ENCODE data around the gene KCNA5. TPM values are rescaled to one million over a fixed set of nuclear protein-coding genes. Genes with fewer than 3 reads are reported as not detected.

KCNA5 gene
- total and polyA plus RNA-seq, 2 donors (not counting 1 experiment from before 2014, with no cell fraction given), result not detected

DNA sequence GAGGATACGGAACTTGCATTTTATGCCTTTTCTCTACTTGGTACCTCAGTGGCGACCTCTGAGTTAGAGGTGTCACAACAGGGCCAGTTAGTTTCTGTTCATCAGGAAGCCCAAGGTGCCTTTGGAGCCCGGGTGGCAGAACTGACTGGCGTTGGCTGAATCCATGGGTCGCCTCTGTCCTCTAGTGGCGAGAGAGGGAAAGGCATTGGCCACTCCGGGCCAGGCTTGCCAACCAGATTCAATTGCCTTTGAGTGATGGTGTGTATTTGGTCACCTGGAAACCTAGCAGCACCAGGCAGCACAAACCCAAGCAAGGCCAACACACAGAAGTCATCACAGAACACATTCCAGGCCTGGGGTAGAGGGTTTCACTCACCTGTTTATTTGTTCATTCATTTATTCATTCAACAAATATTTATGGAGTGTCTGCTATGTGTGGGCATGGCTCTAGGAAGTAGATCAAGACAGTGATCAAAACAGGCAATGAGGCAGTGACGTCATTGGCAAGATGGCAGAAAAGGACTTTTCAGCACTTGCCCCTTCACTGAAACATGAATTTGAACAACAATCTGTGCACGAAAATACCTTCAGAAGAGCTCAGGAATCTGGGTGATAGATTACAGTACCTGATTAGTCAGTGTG, 40.5 kb upstream of the KCNA5 start:
- H3K9ac ChIP-seq (ENCODE audit: insufficient read depth, low read length), result no peak overlapping the region
- no peak overlapping the region for H3K4me2 ChIP-seq (ENCODE audit: extremely low read depth, insufficient read depth, low read length)
- no peaks in the 10 kb centered on the region for H3K79me2 ChIP-seq (ENCODE audit: control insufficient read depth, insufficient read depth, low read length)
- DNase-seq (ENCODE audit: low read depth in 2 of 2), result peak; percentile 40 to 51
- no peak for TF ChIP-seq EZH2 (IDR thresholded peaks at IDR 0.05; ENCODE audit: low read length, missing control alignments)
- peak; percentile 98 to 99 for TF ChIP-seq CTCF (conservative IDR thresholded peaks at IDR 0.05 in 1 of 2, IDR thresholded peaks at IDR 0.05 in 1 of 2; ENCODE audit: low read depth in 1 of 2, low read length in 2 of 2)
- no peak overlapping the region for H3K4me3 ChIP-seq (replicated peaks in 1 of 4; ENCODE audit: control extremely low read depth in 1 of 4, insufficient read depth in 1 of 4, low read depth in 3 of 4, low read length in 4 of 4)
- no peaks in the 10 kb centered on the region for H3K27me3 ChIP-seq (ENCODE audit: control insufficient read depth, insufficient read depth, low read length)
- H3K4me1 ChIP-seq (ENCODE audit: control insufficient read depth, extremely low read depth, insufficient read depth, low read length), result no peaks in the 10 kb centered on the region
- no peak overlapping the region for H2AFZ ChIP-seq (ENCODE audit: low read length)
- H3K27ac ChIP-seq (ENCODE audit: insufficient read depth, low read length), result no peak overlapping the region
- H3K36me3 ChIP-seq (ENCODE audit: control insufficient read depth, insufficient read depth, low read length), result no peaks in the 10 kb centered on the region
- no peaks in the 10 kb centered on the region for H4K20me1 ChIP-seq (ENCODE audit: control insufficient read depth, extremely low read depth, insufficient read depth, low read length)
- no peaks in the 10 kb centered on the region for H3K9me3 ChIP-seq (ENCODE audit: control insufficient read depth, insufficient read depth, low read depth, low read length)

GRCh38 chr12:5008661-5009060, 35.0 kb upstream of the KCNA5 start:
- H3K79me2 ChIP-seq (ENCODE audit: control insufficient read depth, insufficient read depth, low read length), result no peaks in the 10 kb centered on the region
- H3K9me3 ChIP-seq (ENCODE audit: control insufficient read depth, insufficient read depth, low read depth, low read length), result no peaks in the 10 kb centered on the region
- H3K27ac ChIP-seq (ENCODE audit: insufficient read depth, low read length), result no peak overlapping the region
- no peak for DNase-seq (ENCODE audit: low read depth in 2 of 2)
- no peak overlapping the region for H2AFZ ChIP-seq (ENCODE audit: low read length)
- no peak overlapping the region for H3K4me2 ChIP-seq (ENCODE audit: extremely low read depth, insufficient read depth, low read length)
- no peaks in the 10 kb centered on the region for H4K20me1 ChIP-seq (ENCODE audit: control insufficient read depth, extremely low read depth, insufficient read depth, low read length)
- H3K36me3 ChIP-seq (ENCODE audit: control insufficient read depth, insufficient read depth, low read length), result no peaks in the 10 kb centered on the region
- H3K4me1 ChIP-seq (ENCODE audit: control insufficient read depth, extremely low read depth, insufficient read depth, low read length), result no peaks in the 10 kb centered on the region
- TF ChIP-seq CTCF (conservative IDR thresholded peaks at IDR 0.05 in 1 of 2, IDR thresholded peaks at IDR 0.05 in 1 of 2; ENCODE audit: low read depth in 1 of 2, low read length in 2 of 2), result no peak
- TF ChIP-seq EZH2 (IDR thresholded peaks at IDR 0.05; ENCODE audit: low read length, missing control alignments), result no peak
- no peaks in the 10 kb centered on the region for H3K27me3 ChIP-seq (ENCODE audit: control insufficient read depth, insufficient read depth, low read length)
- H3K9ac ChIP-seq (ENCODE audit: insufficient read depth, low read length), result no peak overlapping the region
- H3K4me3 ChIP-seq (replicated peaks in 1 of 4; ENCODE audit: control extremely low read depth in 1 of 4, insufficient read depth in 1 of 4, low read depth in 3 of 4, low read length in 4 of 4), result no peak overlapping the region

DNA sequence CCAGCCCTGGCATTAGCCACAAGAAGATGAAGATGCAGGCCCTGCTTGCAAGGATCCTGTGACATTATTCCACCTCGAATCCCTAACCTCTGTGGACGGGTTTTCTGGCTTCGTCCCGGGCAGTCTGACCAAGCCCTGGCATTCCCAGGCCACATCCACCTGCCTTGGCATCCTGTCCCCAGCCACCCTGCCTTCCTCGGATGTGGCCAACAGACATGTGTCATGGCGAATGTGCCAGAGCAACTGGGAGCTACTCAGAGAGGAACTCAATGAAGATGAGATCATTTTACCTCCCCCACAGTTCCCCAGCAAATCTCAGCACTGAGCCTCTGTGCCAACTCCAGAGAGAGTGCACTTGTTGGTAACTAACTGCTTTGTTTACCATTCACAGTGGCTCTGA, 33.5 kb upstream of the KCNA5 start:
- Histone ChIP-seq H3K4me3 (replicated peaks in 1 of 4; ENCODE audit: control extremely low read depth in 1 of 4, insufficient read depth in 1 of 4, low read depth in 3 of 4, low read length in 4 of 4) (no peak overlapping the region), H3K4me2 (ENCODE audit: extremely low read depth, insufficient read depth, low read length) (no peak overlapping the region)

More for the DNA sequence above, 33.5 kb upstream of the KCNA5 start:
- no peak overlapping the region for H3K9ac ChIP-seq (ENCODE audit: insufficient read depth, low read length)
- H3K27me3 ChIP-seq (ENCODE audit: control insufficient read depth, insufficient read depth, low read length), result peaks cover 2% of the 10 kb centered on the region
- no peaks in the 10 kb centered on the region for H3K4me1 ChIP-seq (ENCODE audit: control insufficient read depth, extremely low read depth, insufficient read depth, low read length)
- H3K79me2 ChIP-seq (ENCODE audit: control insufficient read depth, insufficient read depth, low read length), result no peaks in the 10 kb centered on the region
- H4K20me1 ChIP-seq (ENCODE audit: control insufficient read depth, extremely low read depth, insufficient read depth, low read length), result no peaks in the 10 kb centered on the region
- H2AFZ ChIP-seq (ENCODE audit: low read length), result no peak overlapping the region
- H3K27ac ChIP-seq (ENCODE audit: insufficient read depth, low read length), result no peak overlapping the region
- no peak for DNase-seq (ENCODE audit: low read depth in 2 of 2)
- H3K36me3 ChIP-seq (ENCODE audit: control insufficient read depth, insufficient read depth, low read length), result no peaks in the 10 kb centered on the region
- H3K9me3 ChIP-seq (ENCODE audit: control insufficient read depth, insufficient read depth, low read depth, low read length), result no peaks in the 10 kb centered on the region
- TF ChIP-seq EZH2 (IDR thresholded peaks at IDR 0.05; ENCODE audit: low read length, missing control alignments) (no peak), CTCF (conservative IDR thresholded peaks at IDR 0.05 in 1 of 2, IDR thresholded peaks at IDR 0.05 in 1 of 2; ENCODE audit: low read depth in 1 of 2, low read length in 2 of 2) (no peak)

Data from fibroblast of lung (primary cell).